ELF-1 (cell line): ENCODE results near the gene PHACTR4.
A peak's percentile ranks its signal among the peaks of the same experiment; 100 is the strongest.
"Not testable (repeated sequence)": the region's sequence is repeated elsewhere in the genome, so short reads cannot be mapped to it uniquely, and the experiment has no call there.

Experiments
- DNase-seq: peaks from one replicate; pipeline ENCODE4 v3.0.0-alpha.2; 2016; ENCODE audit warnings: low read depth, low spot score

PHACTR4 gene

GRCh38 chr1:28369371-28370238 is at the start of gene PHACTR4:
PHACTR4 (plus strand) TSS chr1:28369740; CDS start chr1:28407448, 37,708 bp downstream.
- DNase-seq, result peak; percentile 97

- DNase-seq, result no peak
These were observed 47.3 kb upstream of the PHACTR4 start for GRCh38 chr1:28322194-28322593.

GRCh38 chr1:28323720-28324119 is 45.8 kb upstream of the PHACTR4 start:
- DNase-seq, result no peak

DNA sequence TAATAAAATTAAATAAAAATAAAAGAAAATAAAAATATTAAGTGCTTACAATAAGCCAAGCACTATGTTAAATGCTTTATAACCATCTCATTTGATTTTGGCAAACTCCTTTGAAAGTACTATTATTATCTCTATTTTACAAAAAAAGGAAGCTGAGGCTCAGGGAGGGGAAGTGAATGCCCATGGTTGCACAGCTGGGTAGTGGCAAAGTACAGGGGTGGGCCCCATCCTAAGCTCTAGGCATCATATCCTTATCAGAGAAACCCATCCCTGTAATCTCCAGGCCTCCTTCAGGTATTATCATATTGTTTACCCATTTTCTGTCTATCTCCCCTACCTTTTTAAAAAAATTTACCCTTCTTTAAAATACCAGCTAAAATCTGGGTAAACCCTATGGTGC is 43.0 kb upstream of the PHACTR4 start:
- no peak for DNase-seq

GRCh38 chr1:28326984-28327383 is 42.6 kb upstream of the PHACTR4 start:
- DNase-seq, result no peak

- not testable (repeated sequence) for DNase-seq
These were observed 42.1 kb upstream of the PHACTR4 start for GRCh38 chr1:28327431-28327830.

DNA sequence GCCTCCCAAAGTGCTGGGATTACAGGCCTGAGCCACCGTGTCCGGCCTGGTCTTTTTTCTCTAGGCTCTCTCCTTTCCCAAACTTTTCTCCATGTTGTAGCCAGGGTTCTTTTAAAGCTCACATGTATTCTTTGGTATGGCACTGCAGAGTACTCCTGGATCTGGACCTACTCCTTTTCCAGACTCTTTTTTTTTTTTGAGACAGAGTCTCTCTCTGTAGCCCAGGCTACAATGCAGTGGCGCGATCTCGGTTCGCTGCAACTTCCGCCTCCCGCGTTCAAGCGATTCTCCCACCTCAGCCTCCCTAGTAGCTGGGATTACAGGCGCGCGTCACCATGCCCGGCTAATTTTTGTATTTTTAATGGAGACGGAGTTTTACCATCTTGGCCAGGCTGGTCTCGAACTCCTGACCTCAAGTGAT is 41.3 kb upstream of the PHACTR4 start:
- DNase-seq, result no peak

GRCh38 chr1:28329395-28330153 is 40.0 kb upstream of the PHACTR4 start:
- DNase-seq, result peak; percentile 64

- DNase-seq, result no peak
These were observed 30.6 kb upstream of the PHACTR4 start for GRCh38 chr1:28338897-28339296.

GRCh38 chr1:28339551-28339950 is 30.0 kb upstream of the PHACTR4 start:
- DNase-seq, result no peak

DNA sequence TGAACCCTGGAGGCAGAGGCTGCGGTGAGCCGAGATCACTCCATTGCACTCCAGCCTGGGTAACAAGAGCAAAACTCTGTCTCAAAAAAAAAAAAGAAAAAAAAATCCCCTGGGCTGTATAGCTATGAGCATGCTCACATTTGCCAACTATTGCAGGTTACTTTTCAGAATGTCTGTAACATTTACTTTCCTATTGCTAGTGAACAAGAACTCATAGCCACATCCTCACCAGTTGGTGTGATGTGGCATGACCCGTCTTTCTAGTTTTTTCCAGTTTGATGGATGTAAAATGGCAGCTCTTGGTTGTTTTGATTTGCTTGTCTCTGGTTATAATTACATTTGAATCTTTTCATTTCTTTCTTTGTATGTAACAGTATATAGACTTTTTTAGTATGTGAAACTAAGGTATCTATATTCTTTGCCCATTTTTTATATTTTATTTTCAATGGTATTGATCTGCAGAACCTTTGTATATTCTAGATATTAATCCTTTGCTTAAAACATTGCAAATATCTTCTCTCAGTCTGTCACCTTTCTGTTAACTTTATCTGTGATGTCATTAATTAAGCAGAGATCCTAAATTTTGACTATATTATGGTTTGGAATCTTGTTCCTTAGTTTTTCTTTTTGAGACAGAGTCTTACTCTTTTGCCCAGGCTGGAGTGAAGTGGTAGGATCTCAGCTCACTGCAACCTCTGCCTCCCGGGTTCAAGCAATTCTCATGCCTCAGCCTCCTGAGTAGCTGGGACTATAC is 29.1 kb upstream of the PHACTR4 start:
- DNase-seq, result no peak

GRCh38 chr1:28341591-28341990 is 27.9 kb upstream of the PHACTR4 start:
- DNase-seq, result no peak

GRCh38 chr1:28343405-28343804 is 26.1 kb upstream of the PHACTR4 start:
- no peak for DNase-seq

- DNase-seq, result not testable (repeated sequence)
These were observed 16.2 kb upstream of the PHACTR4 start for GRCh38 chr1:28353248-28353810.

DNA sequence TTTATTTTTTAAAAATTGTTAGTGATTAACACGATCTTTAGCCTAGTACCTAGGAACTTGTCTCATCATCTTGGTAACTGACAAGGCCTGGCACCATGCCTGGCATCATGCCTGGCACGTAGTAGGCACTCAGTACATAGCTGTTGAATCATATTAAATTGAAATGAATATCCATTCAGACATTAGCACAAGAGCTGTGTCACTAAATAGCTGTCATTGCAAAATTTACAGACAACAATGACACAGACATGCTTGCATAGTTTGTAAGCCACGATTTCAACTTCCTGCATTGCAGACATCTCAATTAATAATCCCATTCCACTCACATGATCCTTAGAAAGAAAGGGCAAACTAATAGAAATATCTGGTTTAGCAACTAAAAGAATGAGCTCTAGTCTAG is 15.4 kb upstream of the PHACTR4 start:
- no peak for DNase-seq

GRCh38 chr1:28358716-28359115 is 10.8 kb upstream of the PHACTR4 start:
- no peak for DNase-seq

- DNase-seq, result peak; percentile 27
These were observed 9.8 kb upstream of the PHACTR4 start for GRCh38 chr1:28359592-28360239.

DNA sequence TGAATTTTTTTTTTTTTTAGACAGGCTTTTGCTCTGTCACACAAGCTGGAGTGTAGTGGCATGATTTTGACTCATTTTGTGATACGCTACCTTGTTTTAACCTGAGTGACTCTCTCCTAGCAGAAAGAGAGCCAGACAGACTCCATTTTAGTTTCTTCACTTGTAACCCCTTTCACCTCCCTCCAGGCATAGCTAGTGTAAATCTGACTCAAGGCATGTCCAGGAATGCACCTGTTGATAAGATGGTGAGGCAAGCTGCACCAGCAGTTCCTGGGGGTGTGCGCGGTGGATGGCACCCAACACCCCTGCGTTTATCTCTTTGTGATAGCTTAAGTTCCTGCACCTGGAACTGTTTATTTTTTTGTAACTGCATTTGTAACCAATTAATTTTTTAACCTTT is 4.7 kb upstream of the PHACTR4 start:
- no peak for DNase-seq

GRCh38 chr1:28365864-28366263 is 3.7 kb upstream of the PHACTR4 start:
- DNase-seq, result no peak

DNA sequence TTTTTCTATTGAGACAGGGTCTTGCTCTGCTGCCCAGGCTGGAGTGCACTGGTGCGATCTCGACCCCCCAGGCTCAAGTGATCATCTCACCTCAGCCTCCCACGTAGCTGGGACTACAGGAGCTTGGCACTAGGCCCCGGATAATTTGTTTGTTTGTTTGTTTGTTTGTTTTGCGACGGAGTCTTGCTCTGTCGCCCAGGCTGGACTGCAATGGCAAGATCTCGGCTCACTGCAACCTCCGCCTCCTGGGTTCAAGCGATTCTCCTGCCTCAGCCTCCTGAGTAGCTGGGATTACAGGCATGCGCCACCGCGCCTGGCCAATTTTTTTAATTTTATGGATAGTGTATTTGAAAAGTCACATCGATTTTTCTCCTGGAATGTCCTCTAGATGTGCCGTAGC is 932 bp upstream of the PHACTR4 start:
- DNase-seq, result not testable (repeated sequence)
